SK-N-SH (cell line): ENCODE data around the gene AGO4. TPM values are rescaled to one million over a fixed set of nuclear protein-coding genes. Genes with fewer than 3 reads are reported as not detected.

ENCODE experiments used
- CTCF ChIA-PET: fragments of 300-600, 350-600 bp; formaldehyde crosslinking; extraction: SDS; loops from one replicate; lab custom pipeline; 2021; lab: Yijun Ruan, JAX
- POLR2A ChIA-PET: fragments of 350-600 bp; sonication (Branson Sonifier 250); formaldehyde crosslinking; extraction: SDS; loops from one replicate; lab custom pipeline; 2020; ENCODE audit warnings: antibody characterized with exemption, inconsistent platforms; lab: Yijun Ruan, JAX
- DNase-seq: peaks from one replicate; pipeline ENCODE4 v3.0.0; 2012
- H2AFZ ChIP-seq: fragments of 200-600 bp; sonication (generic); 2 replicates; pipeline ENCODE4 v1.8.1; 2016; ENCODE audit warnings: antibody characterized with exemption, mild to moderate bottlenecking, low read depth
- H3F3A ChIP-seq: fragments of 200-600 bp; sonication (generic); replicated peaks from 2 replicates; pipeline ENCODE3; 2016; ENCODE audit warnings: antibody characterized with exemption, mild to moderate bottlenecking; ENCODE audit not compliant: insufficient read depth
- H3K27ac ChIP-seq, 2 experiments: fragments of 200-500 bp in 1 of 2; fragments of 200-600 bp in 1 of 2; sonication (Bioruptor generic) in 1 of 2; sonication (generic), shearing (Covaris generic) in 1 of 2; 2 replicates each; pipeline versions ENCODE4 v1.5.1 to v1.6.1; 2014 to 2016; ENCODE audit warnings: low read depth in 2 of 2, inconsistent platforms in 1 of 2, low read length in 1 of 2, mild to moderate bottlenecking in 1 of 2, mixed read lengths in 1 of 2
- H3K27me3 ChIP-seq: fragments of 200-600 bp; sonication (generic), shearing (Covaris generic); 2 replicates; pipeline ENCODE4 v1.6.1; 2016; ENCODE audit warnings: mixed run types; ENCODE audit not compliant: insufficient read depth
- H3K36me3 ChIP-seq, 2 experiments: fragments of 200-500 bp in 1 of 2; fragments of 200-600 bp in 1 of 2; sonication (Bioruptor generic) in 1 of 2; sonication (generic) in 1 of 2; replicated peaks in 1 of 2; 2 replicates each; pipeline versions ENCODE3 to v1.5.1; 2014 to 2016; ENCODE audit warnings: low read length in 1 of 2, mild to moderate bottlenecking in 1 of 2; ENCODE audit not compliant: insufficient read depth in 2 of 2, control insufficient read depth in 1 of 2
- H3K4me1 ChIP-seq, 2 experiments: fragments of 200-500 bp in 1 of 2; fragments of 200-600 bp in 1 of 2; sonication (Bioruptor generic) in 1 of 2; sonication (generic), shearing (Covaris generic) in 1 of 2; 2 replicates each; pipeline versions ENCODE4 v1.5.1 to v1.6.1; 2014 to 2016; ENCODE audit warnings: low read depth in 1 of 2, low read length in 1 of 2, mixed run types in 1 of 2; ENCODE audit not compliant: insufficient read depth in 2 of 2, control insufficient read depth in 1 of 2
- H3K4me2 ChIP-seq: fragments of 200-600 bp; sonication (generic), shearing (Covaris generic); 2 replicates; pipeline ENCODE4 v1.6.1; 2017; ENCODE audit warnings: mixed run types
- H3K4me3 ChIP-seq, 2 experiments: fragments of 200-500 bp in 1 of 2; fragments of 200-600 bp in 1 of 2; sonication (Bioruptor generic) in 1 of 2; sonication (generic), shearing (Covaris generic) in 1 of 2; 2 replicates each; pipeline versions ENCODE4 v1.5.1 to v1.8.1; 2014 to 2016; ENCODE audit warnings: low read depth in 2 of 2, inconsistent platforms in 1 of 2, low read length in 1 of 2, mild to moderate bottlenecking in 1 of 2, mixed read lengths in 1 of 2, moderate library complexity in 1 of 2
- H3K79me2 ChIP-seq: fragments of 200-600 bp; sonication (generic); 2 replicates; pipeline ENCODE4 v1.8.1; 2017; ENCODE audit warnings: mild to moderate bottlenecking; ENCODE audit not compliant: insufficient read depth
- H3K9ac ChIP-seq: fragments of 200-600 bp; sonication (generic); 2 replicates; pipeline ENCODE4 v1.6.1; 2017; ENCODE audit warnings: mixed run types
- H3K9me2 ChIP-seq: fragments of 200-600 bp; sonication (generic); 2 replicates; pipeline ENCODE4 v1.6.1; 2017; ENCODE audit warnings: mixed run types
- H3K9me3 ChIP-seq: fragments of 200-600 bp; sonication (generic); 2 replicates; pipeline ENCODE4 v1.6.1; 2017; ENCODE audit warnings: mixed run types, mild to moderate bottlenecking, moderate library complexity
- H4K20me1 ChIP-seq: fragments of 200-600 bp; sonication (generic); 2 replicates; pipeline ENCODE4 v1.6.1; 2017; ENCODE audit warnings: mild to moderate bottlenecking, mixed run types; ENCODE audit not compliant: insufficient read depth
- CHD2 ChIP-seq: fragments of 150-350 bp; IDR thresholded peaks from 2 replicates; pipeline ENCODE4 v1.6.1; 2018; ENCODE audit warnings: low read length; ENCODE audit not compliant: partially characterized antibody
- CTCF ChIP-seq: fragments of 200-600 bp; sonication (generic); IDR thresholded peaks from 2 replicates; pipeline ENCODE4 v1.6.1; 2017; ENCODE audit warnings: antibody characterized with exemption, mild to moderate bottlenecking, moderate library complexity
- ELF1 ChIP-seq: IDR thresholded peaks from 2 replicates; pipeline ENCODE4 v1.4.0; 2012
- GATA2 ChIP-seq: sonication (generic); formaldehyde crosslinking; IDR thresholded peaks from 2 replicates; pipeline ENCODE4 v1.5.0; 2020; ENCODE audit warnings: mild to moderate bottlenecking, missing genetic modification reagents
- IRF3 ChIP-seq: fragments of 150-350 bp; IDR thresholded peaks from 2 replicates; pipeline ENCODE4 v1.6.1; 2016; ENCODE audit warnings: mild to moderate bottlenecking, low read depth, low read length
- JUND ChIP-seq: IDR thresholded peaks from 2 replicates; pipeline ENCODE4 v1.4.0; 2012
- NFIC ChIP-seq: IDR thresholded peaks from 2 replicates; pipeline ENCODE4 v1.4.0; 2012; ENCODE audit warnings: borderline replicate concordance
- NRF1 ChIP-seq: IDR thresholded peaks from 2 replicates; pipeline ENCODE4 v1.6.1; 2012; ENCODE audit warnings: low read depth, mild to moderate bottlenecking, low read length
- RAD21 ChIP-seq: IDR thresholded peaks from 2 replicates; pipeline ENCODE4 v1.6.1; 2012; ENCODE audit warnings: mild to moderate bottlenecking, low read length
- RCOR1 ChIP-seq: fragments of 150-350 bp; IDR thresholded peaks from 2 replicates; pipeline ENCODE4 v1.6.1; 2017; ENCODE audit warnings: antibody characterized with exemption, low read length
- RXRA ChIP-seq: IDR thresholded peaks from 2 replicates; pipeline ENCODE4 v1.4.0; 2012; ENCODE audit warnings: low read depth, mild to moderate bottlenecking, borderline replicate concordance
- SIN3A ChIP-seq: IDR thresholded peaks from 2 replicates; pipeline ENCODE4 v1.6.1; 2012; ENCODE audit warnings: low read depth, mild to moderate bottlenecking, low read length, moderate library complexity, borderline replicate concordance
- TCF12 ChIP-seq: IDR thresholded peaks from 2 replicates; pipeline ENCODE4 v1.4.0; 2012
- TEAD4 ChIP-seq: IDR thresholded peaks from 2 replicates; pipeline ENCODE4 v1.4.0; 2012; ENCODE audit warnings: mild to moderate bottlenecking, borderline replicate concordance; ENCODE audit not compliant: insufficient read depth
- YY1 ChIP-seq: IDR thresholded peaks from 2 replicates; pipeline ENCODE4 v1.4.0; 2012; ENCODE audit warnings: low read depth, mild to moderate bottlenecking
- WGBS: methylation state at CpG from one replicate; pipeline ENCODE4 v1.1.6; 2017; ENCODE audit warnings: low lambda C conversion rate; 5-methylcytosine and 5-hydroxymethylcytosine counted together
- polyA plus RNA-seq, 3 experiments: library from polyadenylated mRNA; depleted of rRNA; stranded (reverse); fragments of >200 nt; gene quantifications; 2 replicates each; pipeline ENCODE4 v1.2.3, GENCODE V29; 2012
- TF ChIP-seq, protein P1 (sequence below): IDR thresholded peaks from 2 replicates; pipeline ENCODE4 v1.4.0; 2012; ENCODE audit warnings: low read depth, borderline replicate concordance
- TF ChIP-seq, protein P2 (sequence below): IDR thresholded peaks from 2 replicates; pipeline ENCODE4; 2012

The AGO4 gene
- polyA plus RNA-seq, 1 of the 3 experiments (the other 2 are of a cell fraction) = 4.8 TPM

GRCh38 chr1:35835398-35835797 lies 27.6 kb downstream of the AGO4 start:
- H3K9ac ChIP-seq = no peak overlapping the region
- no peaks in the 10 kb centered on the region for H3K27me3 ChIP-seq
- no peaks in the 10 kb centered on the region for H3K9me2 ChIP-seq
- no peak overlapping the region for H3K27ac ChIP-seq
- H4K20me1 ChIP-seq = no peaks in the 10 kb centered on the region
- DNase-seq = no peak
- no peak overlapping the region for H3K4me3 ChIP-seq
- H3K4me1 ChIP-seq = no peaks in the 10 kb centered on the region
- H2AFZ ChIP-seq = no peak overlapping the region
- no peaks in the 10 kb centered on the region for H3F3A ChIP-seq
- no peaks in the 10 kb centered on the region for H3K9me3 ChIP-seq
- H3K36me3 ChIP-seq = peaks cover 32 to 62% of the 10 kb centered on the region in 2 experiments
- 72% methylated on average over 2 of the region's 2 CpGs for WGBS
- no peak for TF ChIP-seq TCF12
- no peak for TF ChIP-seq GATA2 (CRISPR knock-in tag)
- TF ChIP-seq RCOR1 = no peak
- no peak for TF ChIP-seq TEAD4
- TF ChIP-seq YY1 = no peak
- no peak for TF ChIP-seq JUND
- TF ChIP-seq RXRA = no peak
- ChIA-PET POLR2A (interaction anchor here (0.9 kb wide), 1 partner anchor 9 kb away, joined by 3 read pairs; no protein-coding TSS in a partner anchor), CTCF (interaction anchor here (0.6 kb wide), 1 partner anchor 41 kb away, joined by 4 read pairs; no protein-coding TSS in a partner anchor)
- H3K4me2 ChIP-seq = no peak overlapping the region
- no peaks in the 10 kb centered on the region for H3K79me2 ChIP-seq

- ChIA-PET CTCF (no interaction called here), POLR2A (no interaction called here)
- Histone ChIP-seq H3K36me3 (peaks cover 36 to 56% of the 10 kb centered on the region in 2 experiments), H3K9me3 (no peaks in the 10 kb centered on the region), H3K9me2 (no peaks in the 10 kb centered on the region), H3K4me2 (no peak overlapping the region), H3F3A (no peaks in the 10 kb centered on the region), H3K27me3 (no peaks in the 10 kb centered on the region), H3K27ac (no peak overlapping the region), H3K4me3 (no peak overlapping the region), H4K20me1 (no peaks in the 10 kb centered on the region), H3K4me1 (no peaks in the 10 kb centered on the region), H3K9ac (no peak overlapping the region), H3K79me2 (no peaks in the 10 kb centered on the region), H2AFZ (no peak overlapping the region)
- TF ChIP-seq, protein P1, sequence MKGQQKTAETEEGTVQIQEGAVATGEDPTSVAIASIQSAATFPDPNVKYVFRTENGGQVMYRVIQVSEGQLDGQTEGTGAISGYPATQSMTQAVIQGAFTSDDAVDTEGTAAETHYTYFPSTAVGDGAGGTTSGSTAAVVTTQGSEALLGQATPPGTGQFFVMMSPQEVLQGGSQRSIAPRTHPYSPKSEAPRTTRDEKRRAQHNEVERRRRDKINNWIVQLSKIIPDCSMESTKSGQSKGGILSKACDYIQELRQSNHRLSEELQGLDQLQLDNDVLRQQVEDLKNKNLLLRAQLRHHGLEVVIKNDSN = no peak
- TF ChIP-seq, protein P2, sequence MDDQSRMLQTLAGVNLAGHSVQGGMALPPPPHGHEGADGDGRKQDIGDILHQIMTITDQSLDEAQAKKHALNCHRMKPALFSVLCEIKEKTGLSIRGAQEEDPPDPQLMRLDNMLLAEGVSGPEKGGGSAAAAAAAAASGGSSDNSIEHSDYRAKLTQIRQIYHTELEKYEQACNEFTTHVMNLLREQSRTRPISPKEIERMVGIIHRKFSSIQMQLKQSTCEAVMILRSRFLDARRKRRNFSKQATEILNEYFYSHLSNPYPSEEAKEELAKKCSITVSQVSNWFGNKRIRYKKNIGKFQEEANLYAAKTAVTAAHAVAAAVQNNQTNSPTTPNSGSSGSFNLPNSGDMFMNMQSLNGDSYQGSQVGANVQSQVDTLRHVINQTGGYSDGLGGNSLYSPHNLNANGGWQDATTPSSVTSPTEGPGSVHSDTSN = no peak
- TF ChIP-seq NRF1 = no peak
- 92% methylated on average over 1 of the region's 1 CpG for WGBS
- no peak for DNase-seq
Observed at GRCh38 chr1:35836734-35837133, 28.9 kb downstream of the AGO4 start.

DNA sequence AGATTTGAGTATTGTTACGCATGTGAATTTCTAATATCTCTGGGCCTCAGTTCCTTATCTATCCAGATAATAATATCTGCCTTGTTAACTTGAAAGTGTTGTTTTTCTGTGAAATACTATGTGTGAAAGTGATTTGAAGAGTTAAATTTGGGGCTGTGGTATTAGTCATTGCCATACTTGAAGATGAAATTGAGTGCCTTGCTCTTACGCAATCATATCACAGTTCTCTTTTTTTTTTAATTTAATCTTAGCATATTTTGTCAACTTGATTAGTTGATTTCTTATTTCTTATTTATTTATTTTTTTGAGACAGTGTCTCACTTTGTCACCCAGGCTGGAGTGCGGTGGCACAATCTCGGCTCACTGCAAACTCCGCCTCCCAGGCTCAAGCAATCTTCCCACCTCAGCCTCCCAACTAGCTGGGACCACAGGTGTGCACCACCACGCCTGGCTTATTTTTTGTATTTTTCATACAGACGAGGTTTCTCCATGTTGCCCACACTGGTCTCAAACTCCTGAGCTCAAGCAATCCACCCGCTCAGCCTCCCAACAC lies 31.0 kb downstream of the AGO4 start:
- no peaks in the 10 kb centered on the region for H3K9me3 ChIP-seq
- no peaks in the 10 kb centered on the region for H3K4me1 ChIP-seq
- no peaks in the 10 kb centered on the region for H3K27me3 ChIP-seq
- no peaks in the 10 kb centered on the region for H3K9me2 ChIP-seq
- H2AFZ ChIP-seq = no peak overlapping the region
- ChIA-PET CTCF (no interaction called here), POLR2A (no interaction called here)
- peaks cover 32 to 48% of the 10 kb centered on the region in 2 experiments for H3K36me3 ChIP-seq
- no peaks in the 10 kb centered on the region for H4K20me1 ChIP-seq
- H3K4me2 ChIP-seq = no peak overlapping the region
- DNase-seq = no peak
- H3K27ac ChIP-seq = no peak overlapping the region
- no peak overlapping the region for H3K9ac ChIP-seq
- 97% methylated on average over 8 of the region's 8 CpGs for WGBS
- H3F3A ChIP-seq = no peaks in the 10 kb centered on the region
- H3K4me3 ChIP-seq = no peak overlapping the region
- H3K79me2 ChIP-seq = no peaks in the 10 kb centered on the region
- TF ChIP-seq ELF1 = no peak
- TF ChIP-seq RXRA = no peak
- TF ChIP-seq CHD2 = no peak
- TF ChIP-seq GATA2 (CRISPR knock-in tag) = no peak
- TF ChIP-seq RAD21 = no peak
- no peak for TF ChIP-seq SIN3A
- no peak for TF ChIP-seq NFIC
- TF ChIP-seq IRF3 = no peak
- TF ChIP-seq CTCF = no peak
- TF ChIP-seq TCF12 = no peak
- TF ChIP-seq, protein P1 = no peak
